COLO668 (cell line): ENCODE measurements around the gene GPR87.

Experiments used
- DNase-seq: peaks from one replicate; lab custom pipeline; 2025; ENCODE audit not compliant: unreplicated experiment; lab: John Stamatoyannopoulos, UW

The GPR87 gene

GRCh38 chr3:151283907-151284461 is 32.6 kb downstream of the GPR87 start:
- no peak for DNase-seq

DNA sequence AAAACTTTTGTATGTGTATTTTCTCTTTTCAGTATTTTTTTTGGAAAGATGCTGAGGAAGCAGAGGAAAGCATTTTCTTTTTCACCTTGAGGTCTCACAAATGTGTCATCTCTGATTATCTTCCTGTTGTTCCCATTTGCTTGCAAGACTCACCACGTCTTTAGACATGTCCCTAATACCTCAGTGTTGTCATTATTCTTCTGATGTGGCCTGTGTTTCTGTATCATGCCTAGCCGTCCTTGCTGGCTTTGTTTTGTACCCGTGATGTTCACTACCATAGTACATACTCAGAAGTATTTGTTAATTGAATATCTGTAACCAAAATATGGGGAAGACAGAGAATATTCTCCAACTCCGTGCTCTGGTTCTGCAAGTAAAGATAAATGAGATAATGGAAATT is 33.2 kb downstream of the GPR87 start:
- no peak for DNase-seq

DNA sequence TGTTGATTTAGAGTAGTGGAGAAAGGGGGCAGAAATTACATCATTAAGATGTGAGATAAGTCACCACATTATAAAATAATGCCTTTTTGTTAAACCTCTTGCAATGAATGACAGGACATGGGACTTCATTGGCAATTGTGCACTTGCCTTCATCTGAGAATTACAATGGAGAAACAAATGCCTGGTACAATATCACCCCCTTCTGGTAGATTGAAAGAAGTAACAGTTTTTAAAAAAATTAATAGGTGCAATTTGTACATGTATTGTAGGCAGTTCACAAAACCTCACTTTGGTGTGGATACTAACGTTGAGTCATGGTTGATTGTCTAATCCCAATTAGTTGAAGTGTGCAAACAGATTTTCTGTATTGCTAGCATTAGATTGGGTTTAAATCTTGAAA is 33.7 kb downstream of the GPR87 start:
- no peak for DNase-seq

DNA sequence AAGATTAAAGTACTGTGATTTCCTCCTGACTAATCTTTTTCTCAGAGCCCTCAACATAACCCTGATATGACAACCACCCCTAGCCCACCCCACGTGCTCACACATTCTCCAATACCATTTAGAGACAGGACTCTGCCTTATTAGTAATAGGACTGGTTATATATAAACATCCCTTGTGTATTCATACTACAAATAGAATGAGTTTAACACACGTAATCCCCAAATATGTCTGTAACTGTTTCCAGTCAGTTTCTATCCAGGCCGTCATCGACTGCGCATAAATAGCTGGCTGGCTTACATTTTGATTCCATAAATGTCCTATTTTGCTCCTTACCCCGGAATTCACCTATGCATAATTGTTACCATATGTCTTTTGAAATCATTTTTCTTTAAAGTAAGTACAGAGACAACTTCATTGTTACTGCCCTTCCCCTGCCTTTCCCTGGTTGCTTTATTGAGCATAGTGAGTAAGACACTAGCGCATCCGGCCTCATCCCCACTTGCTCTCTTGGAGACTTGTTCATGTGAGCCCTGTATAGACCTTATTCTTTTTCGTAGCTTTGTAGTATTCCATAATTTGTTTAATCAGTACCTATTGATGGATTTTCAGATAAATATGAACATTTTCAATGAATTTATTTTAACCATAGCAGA is 34.8 kb downstream of the GPR87 start:
- DNase-seq = no peak

- no peak for DNase-seq
Measured at GRCh38 chr3:151278230-151278629, 38.4 kb downstream of the GPR87 start, which contains the start of gene P2RY14. Gene P2RY14 (minus strand): TSS chr3:151278542. CDS start chr3:151214316, 64,226 bp downstream.

GRCh38 chr3:151276687-151277042 is 40.0 kb downstream of the GPR87 start:
- DNase-seq = no peak

- DNase-seq = no peak
Measured at GRCh38 chr3:151276038-151276686, 40.5 kb downstream of the GPR87 start.

GRCh38 chr3:151275091-151275490 is 41.5 kb downstream of the GPR87 start:
- DNase-seq = no peak

DNA sequence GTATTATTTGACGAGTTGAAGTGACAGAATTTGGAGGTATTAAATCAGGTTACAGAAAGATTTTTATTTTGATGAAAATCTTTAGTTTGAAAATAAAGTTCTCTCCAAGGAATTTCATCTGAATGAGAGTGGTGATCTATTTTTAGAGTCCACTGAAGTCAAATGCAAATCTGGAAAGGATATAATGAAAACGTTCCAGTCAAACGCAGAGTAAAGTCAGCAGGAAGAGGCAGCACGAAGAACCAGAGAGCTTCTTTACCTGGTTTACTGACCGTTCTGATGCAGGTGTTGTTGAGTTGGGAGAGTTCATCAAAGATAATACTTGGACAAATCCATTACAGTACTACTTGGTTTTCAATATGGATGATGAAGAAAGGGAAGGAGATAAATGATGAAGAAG is 47.0 kb downstream of the GPR87 start:
- DNase-seq = no peak

- no peak for DNase-seq
Measured at GRCh38 chr3:151268267-151269235, 48.1 kb downstream of the GPR87 start.

GRCh38 chr3:151267066-151267465 is 49.6 kb downstream of the GPR87 start:
- no peak for DNase-seq

DNA sequence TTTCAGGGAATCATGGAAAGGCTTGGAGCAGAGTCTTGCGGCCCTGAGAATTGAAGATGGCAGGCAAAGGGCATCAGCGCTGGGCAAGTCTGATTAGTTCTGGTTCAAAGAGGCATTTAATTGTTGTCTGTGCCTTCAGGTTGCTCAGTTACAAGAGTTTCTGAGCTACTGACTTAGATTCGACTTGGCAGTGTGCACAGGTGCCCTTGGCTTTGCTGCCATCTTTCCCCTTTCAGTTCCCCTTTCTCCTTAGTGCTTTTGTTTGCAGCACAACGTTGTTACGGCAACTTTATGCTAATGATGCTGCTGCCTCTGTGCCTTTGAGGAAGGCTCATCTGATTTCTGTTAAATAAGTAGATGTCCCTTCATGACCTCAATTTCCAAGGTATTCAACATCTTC is 50.8 kb downstream of the GPR87 start:
- DNase-seq = no peak

DNA sequence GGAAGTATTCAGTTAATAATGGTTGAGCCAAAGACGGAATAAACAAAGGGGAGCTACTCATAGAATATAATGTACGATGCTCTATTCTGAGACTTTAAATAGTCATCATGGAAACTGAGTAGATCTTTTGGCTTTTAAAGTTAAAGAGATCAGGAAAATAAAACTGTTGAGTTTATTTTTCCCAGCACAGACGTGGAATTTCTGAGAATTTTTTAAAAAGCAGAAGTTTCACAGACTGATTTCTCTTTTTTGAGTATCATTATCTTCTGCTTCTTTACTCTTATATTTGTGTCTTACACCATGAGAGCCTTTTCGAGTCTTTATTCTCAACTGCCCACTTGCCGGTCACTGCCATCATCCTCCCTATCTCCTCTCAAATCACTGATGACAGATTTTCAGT is 51.5 kb downstream of the GPR87 start:
- no peak for DNase-seq

GRCh38 chr3:151264605-151265004 is 52.0 kb downstream of the GPR87 start:
- DNase-seq = no peak

- DNase-seq = no peak
Measured at GRCh38 chr3:151262871-151263525, 53.6 kb downstream of the GPR87 start.

DNA sequence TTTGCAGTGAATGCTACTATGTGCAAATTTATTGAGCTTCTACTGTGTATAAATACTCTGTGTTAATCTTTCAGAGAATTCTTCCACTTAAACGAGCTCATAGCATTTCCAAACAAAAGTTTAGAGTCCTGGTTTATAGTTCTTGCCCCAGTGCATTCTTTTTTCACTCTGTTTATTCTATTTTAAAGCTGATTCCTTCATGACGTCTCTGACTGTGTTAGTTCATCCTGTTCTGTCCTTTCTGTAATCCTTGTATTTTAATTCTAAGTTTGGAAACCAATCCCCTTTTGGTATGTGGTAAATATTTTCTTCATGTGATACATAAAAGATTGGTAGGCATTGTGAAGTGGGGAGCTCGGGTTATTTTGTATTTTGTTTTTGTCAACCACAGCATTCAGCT is 57.0 kb downstream of the GPR87 start:
- no peak for DNase-seq

GRCh38 chr3:151256749-151257148 is 59.9 kb downstream of the GPR87 start:
- no peak for DNase-seq

- no peak for DNase-seq
Measured at GRCh38 chr3:151248772-151249337, 67.8 kb downstream of the GPR87 start.
